Natural killer cell (primary cell): ENCODE measurements around the gene FBXL17. TPM values are rescaled to one million over a fixed set of nuclear protein-coding genes. Genes with fewer than 3 reads are reported as not detected.

Experiments
- ATAC-seq, 3 donors: fragments of 150-1000 bp in 2 of 3; fragments of 200-7000 bp in 1 of 3; cut with Tn5 transposase; 1 replicate in 1 of 3; 2 replicates in 2 of 3; pipeline ENCODE4 v1.10.0; 2021; ENCODE audit warnings: mild to moderate bottlenecking in 2 of 3, moderate library complexity in 2 of 3
- DNase-seq, 2 donors: peaks; one replicate each; pipeline versions ENCODE4 v3.0.0 to v3.0.0-alpha.2; 2013 to 2021; ENCODE audit warnings: mixed read lengths in 1 of 2
- H3K27ac ChIP-seq: one replicate; pipeline ENCODE4 v1.5.1; 2013; ENCODE audit warnings: mild to moderate bottlenecking, low read length
- H3K27me3 ChIP-seq: one replicate; pipeline ENCODE4 v1.6.1; 2013; ENCODE audit warnings: low read length; ENCODE audit not compliant: control insufficient read depth, insufficient read depth
- H3K36me3 ChIP-seq: one replicate; pipeline ENCODE4 v1.6.1; 2013; ENCODE audit warnings: low read length; ENCODE audit not compliant: control insufficient read depth, insufficient read depth
- H3K4me1 ChIP-seq: one replicate; pipeline ENCODE4 v1.6.1; 2013; ENCODE audit warnings: low read length; ENCODE audit not compliant: control insufficient read depth, insufficient read depth
- H3K4me3 ChIP-seq: one replicate; pipeline ENCODE4 v1.5.1; 2013; ENCODE audit warnings: low read length
- H3K9me3 ChIP-seq: one replicate; pipeline ENCODE4 v1.6.1; 2013; ENCODE audit warnings: low read length; ENCODE audit not compliant: control insufficient read depth, insufficient read depth
- H3K27ac Mint-ChIP-seq, 2 donors: one replicate each; pipeline ENCODE4 v1.8.0; 2022; ENCODE audit warnings: mild to moderate bottlenecking in 2 of 2, mixed read lengths in 2 of 2, moderate library complexity in 1 of 2
- H3K27me3 Mint-ChIP-seq, 2 donors: one replicate each; pipeline ENCODE4 v1.8.0; 2022; ENCODE audit warnings: low read depth in 2 of 2, mixed read lengths in 2 of 2
- H3K36me3 Mint-ChIP-seq: one replicate; pipeline ENCODE4 v1.8.0; 2022; ENCODE audit warnings: mixed read lengths
- H3K4me1 Mint-ChIP-seq, 2 donors: one replicate each; pipeline ENCODE4 v1.8.0; 2022; ENCODE audit warnings: mixed read lengths in 2 of 2
- H3K4me3 Mint-ChIP-seq: one replicate; pipeline ENCODE4 v1.8.0; 2022; ENCODE audit warnings: mild to moderate bottlenecking, moderate library complexity, mixed read lengths
- H3K9me3 Mint-ChIP-seq, 2 donors: one replicate each; pipeline ENCODE4 v1.8.0; 2022; ENCODE audit warnings: mixed read lengths in 2 of 2
- WGBS: methylation state at CpG from one replicate; pipeline ENCODE4 v1.1.7; 2013; ENCODE audit warnings: missing lambda C conversion rate; ENCODE audit not compliant: insufficient coverage; 5-methylcytosine and 5-hydroxymethylcytosine counted together
- intact Hi-C: fragments of 100-400 bp; cut with micrococcal nuclease; formaldehyde crosslinking; loops from one replicate; pipeline ENCODE4 v1.14.2; 2022
- total RNA-seq, 4 donors: library from RNA; stranded (reverse); fragments of 120-200 nt in 1 of 4; gene quantifications; one replicate each; pipeline versions ENCODE4 v1.2.3 to v1.2.4, GENCODE V29; 2013 to 2022
- TF ChIP-seq, protein P1 (sequence below): fragments of 200-600 bp; IDR thresholded peaks from one replicate; pipeline ENCODE4 v1.8.0; 2022; ENCODE audit warnings: antibody characterized with exemption

Gene FBXL17
- total RNA-seq, 3 donors from 2014 or later (not counting 1 experiment from before 2014, with no cell fraction given): 34.2 to 46.8 (median 34.9) TPM

DNA sequence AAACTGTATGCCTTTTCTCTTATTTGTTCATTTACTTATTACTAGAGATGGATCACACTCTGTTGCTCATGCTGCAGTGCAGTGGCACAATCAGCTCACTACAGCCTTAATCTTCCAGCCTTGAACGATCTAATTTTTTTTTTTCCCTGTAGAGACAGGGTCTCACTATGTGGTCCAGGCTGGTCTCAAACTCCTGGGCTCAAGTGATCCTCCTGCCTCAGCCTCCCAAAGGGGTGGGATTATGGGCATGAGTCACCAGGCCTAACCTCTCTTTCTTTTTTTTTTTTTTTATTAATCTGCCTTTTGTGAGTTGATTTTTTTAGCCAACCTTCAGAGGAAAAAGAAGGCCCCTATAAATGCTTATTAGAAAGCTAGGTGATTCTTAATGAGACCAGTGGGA lies 303.0 kb downstream of the FBXL17 start:
- intact Hi-C loops: no loop called here
- no peaks in the 10 kb centered on the region for H3K27me3 ChIP-seq
- H3K4me3 Mint-ChIP-seq: no peak overlapping the region

DNA sequence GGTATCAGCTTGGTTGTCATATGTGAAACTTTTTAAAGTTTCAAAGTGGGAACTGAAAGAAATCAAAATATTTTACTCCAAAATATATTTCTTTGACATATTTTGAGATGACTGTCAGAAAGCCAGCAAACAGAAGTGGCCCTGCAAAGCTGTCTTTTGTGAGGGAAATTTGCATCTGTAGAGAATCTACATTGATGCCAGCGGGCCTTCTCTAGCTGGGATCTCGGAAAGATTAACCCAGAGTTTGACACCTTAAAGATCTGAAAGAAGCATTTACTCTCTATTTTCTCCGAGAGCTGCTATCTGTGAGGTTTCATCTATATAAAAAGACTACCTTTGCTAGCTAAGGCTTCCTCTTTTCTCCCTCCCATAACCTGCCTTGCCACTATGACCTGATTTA lies 303.6 kb downstream of the FBXL17 start:
- Mint-ChIP-seq H3K4me1 (no peaks in the 10 kb centered on the region), H3K36me3 (peaks cover 7% of the 10 kb centered on the region), H3K9me3 (peaks cover 0 to 4% of the 10 kb centered on the region in 2 donors), H3K4me3 (no peak overlapping the region), H3K27ac (no peak overlapping the region), H3K27me3 (no peaks in the 10 kb centered on the region)
- intact Hi-C loops: no loop called here
- H3K4me3 ChIP-seq: no peak overlapping the region
- no peaks in the 10 kb centered on the region for H3K4me1 ChIP-seq
- ATAC-seq (no peak), DNase-seq (no peak)
- H3K27ac ChIP-seq: no peak overlapping the region
- WGBS: 98% methylated on average over 3 of the region's 3 CpGs
- TF ChIP-seq, protein P1, sequence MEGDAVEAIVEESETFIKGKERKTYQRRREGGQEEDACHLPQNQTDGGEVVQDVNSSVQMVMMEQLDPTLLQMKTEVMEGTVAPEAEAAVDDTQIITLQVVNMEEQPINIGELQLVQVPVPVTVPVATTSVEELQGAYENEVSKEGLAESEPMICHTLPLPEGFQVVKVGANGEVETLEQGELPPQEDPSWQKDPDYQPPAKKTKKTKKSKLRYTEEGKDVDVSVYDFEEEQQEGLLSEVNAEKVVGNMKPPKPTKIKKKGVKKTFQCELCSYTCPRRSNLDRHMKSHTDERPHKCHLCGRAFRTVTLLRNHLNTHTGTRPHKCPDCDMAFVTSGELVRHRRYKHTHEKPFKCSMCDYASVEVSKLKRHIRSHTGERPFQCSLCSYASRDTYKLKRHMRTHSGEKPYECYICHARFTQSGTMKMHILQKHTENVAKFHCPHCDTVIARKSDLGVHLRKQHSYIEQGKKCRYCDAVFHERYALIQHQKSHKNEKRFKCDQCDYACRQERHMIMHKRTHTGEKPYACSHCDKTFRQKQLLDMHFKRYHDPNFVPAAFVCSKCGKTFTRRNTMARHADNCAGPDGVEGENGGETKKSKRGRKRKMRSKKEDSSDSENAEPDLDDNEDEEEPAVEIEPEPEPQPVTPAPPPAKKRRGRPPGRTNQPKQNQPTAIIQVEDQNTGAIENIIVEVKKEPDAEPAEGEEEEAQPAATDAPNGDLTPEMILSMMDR: no peak
- no peaks in the 10 kb centered on the region for H3K27me3 ChIP-seq
- H3K9me3 ChIP-seq: no peaks in the 10 kb centered on the region
- no peaks in the 10 kb centered on the region for H3K36me3 ChIP-seq

More for the DNA sequence above, 303.0 kb downstream of the FBXL17 start:
- Mint-ChIP-seq H3K27me3 (no peaks in the 10 kb centered on the region), H3K4me1 (no peaks in the 10 kb centered on the region), H3K36me3 (peaks cover 7% of the 10 kb centered on the region), H3K27ac (no peak overlapping the region), H3K9me3 (peaks cover 0 to 1% of the 10 kb centered on the region in 2 donors)
- 100% methylated on average over 1 of the region's 1 CpG for WGBS
- no peak overlapping the region for H3K27ac ChIP-seq
- H3K4me3 ChIP-seq: no peak overlapping the region
- TF ChIP-seq, protein P1: no peak
- H3K9me3 ChIP-seq: no peaks in the 10 kb centered on the region
- no peaks in the 10 kb centered on the region for H3K4me1 ChIP-seq
- no peaks in the 10 kb centered on the region for H3K36me3 ChIP-seq
- ATAC-seq: no peak
- DNase-seq: no peak

DNA sequence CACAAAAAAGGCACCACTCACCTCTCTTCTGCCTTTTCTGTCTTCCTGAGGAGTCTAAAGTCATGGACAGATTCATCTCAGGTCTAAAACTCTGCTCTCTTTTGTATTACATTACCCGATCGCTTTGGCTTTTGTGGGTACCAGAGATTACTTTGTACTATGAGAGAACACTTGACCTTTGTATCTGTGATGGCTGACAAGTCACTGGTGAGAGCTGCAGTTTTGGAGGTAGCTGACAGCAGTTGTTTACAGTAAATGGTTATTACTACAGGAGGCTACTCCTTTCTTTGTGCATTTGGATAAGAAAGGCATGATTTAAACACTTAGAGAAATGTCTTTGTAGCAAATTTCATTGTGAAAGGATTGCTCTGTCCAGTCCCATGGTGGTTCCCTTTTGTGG lies 307.3 kb downstream of the FBXL17 start:
- Mint-ChIP-seq H3K27me3 (no peaks in the 10 kb centered on the region), H3K27ac (no peak overlapping the region), H3K4me1 (peaks cover 6 to 8% of the 10 kb centered on the region in 2 donors), H3K4me3 (no peak overlapping the region), H3K9me3 (peaks cover 0 to 4% of the 10 kb centered on the region in 2 donors), H3K36me3 (peaks cover 7% of the 10 kb centered on the region)
- no peaks in the 10 kb centered on the region for H3K4me1 ChIP-seq
- TF ChIP-seq, protein P1: no peak
- no peak overlapping the region for H3K27ac ChIP-seq
- no peaks in the 10 kb centered on the region for H3K9me3 ChIP-seq
- H3K36me3 ChIP-seq: no peaks in the 10 kb centered on the region
- DNase-seq (no peak), ATAC-seq (no peak)
- H3K27me3 ChIP-seq: no peaks in the 10 kb centered on the region
- WGBS: 100% methylated on average over 2 of the region's 2 CpGs
- H3K4me3 ChIP-seq: no peak overlapping the region
- intact Hi-C loops: no loop called here

DNA sequence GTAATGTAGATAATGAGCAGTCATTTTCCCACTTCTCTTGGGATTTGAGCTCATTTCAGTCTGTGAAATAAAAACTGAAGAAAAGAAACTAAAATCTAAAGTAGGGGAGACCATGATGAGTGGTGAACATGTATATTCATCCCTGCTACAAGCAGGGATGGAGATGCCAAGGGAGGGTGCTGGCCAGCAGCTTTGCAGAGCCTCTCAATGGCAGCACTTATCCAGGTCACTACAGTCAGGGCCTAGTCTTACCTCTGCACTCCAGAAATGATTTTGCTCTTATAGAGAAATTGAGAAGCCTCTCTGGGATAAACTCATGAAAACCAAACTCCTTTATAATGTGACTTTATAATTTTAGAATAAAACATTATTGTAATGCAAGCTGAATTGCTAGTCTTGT lies 317.6 kb downstream of the FBXL17 start:
- H3K36me3 ChIP-seq: no peaks in the 10 kb centered on the region
- Mint-ChIP-seq H3K9me3 (no peaks in the 10 kb centered on the region), H3K27me3 (no peaks in the 10 kb centered on the region), H3K4me1 (peaks cover 0 to under 1% of the 10 kb centered on the region in 2 donors), H3K27ac (no peak overlapping the region), H3K4me3 (no peak overlapping the region), H3K36me3 (no peaks in the 10 kb centered on the region)
- no peak for DNase-seq
- no peaks in the 10 kb centered on the region for H3K9me3 ChIP-seq
- no peak overlapping the region for H3K27ac ChIP-seq
- H3K4me3 ChIP-seq: no peak overlapping the region
- no peak for ATAC-seq
- no peaks in the 10 kb centered on the region for H3K27me3 ChIP-seq
- no peaks in the 10 kb centered on the region for H3K4me1 ChIP-seq
- TF ChIP-seq, protein P1: no peak
- intact Hi-C loops: no loop called here
